Measurements from ENCODE around the gene TMEM236.

The TMEM236 gene

GRCh38 chr10:17820943-17821342 is 68.9 kb downstream of the TMEM236 start:
- no peak for DNase-seq (ENCODE audit: low spot score)

GRCh38 chr10:17821893-17822292 is 69.9 kb downstream of the TMEM236 start:
- no peak for DNase-seq (ENCODE audit: low spot score)

- DNase-seq (ENCODE audit: low spot score): no peak
Observed at GRCh38 chr10:17831341-17831740, 79.3 kb downstream of the TMEM236 start.

GRCh38 chr10:17831896-17832295 is 79.9 kb downstream of the TMEM236 start:
- no peak for DNase-seq (ENCODE audit: low spot score)

GRCh38 chr10:17833656-17834055 is 81.7 kb downstream of the TMEM236 start:
- DNase-seq (ENCODE audit: low spot score): no peak

GRCh38 chr10:17835688-17836087 is 83.7 kb downstream of the TMEM236 start:
- DNase-seq (ENCODE audit: low spot score): no peak

GRCh38 chr10:17836942-17837341 is 84.9 kb downstream of the TMEM236 start:
- DNase-seq (ENCODE audit: low spot score): no peak

- no peak for DNase-seq (ENCODE audit: low spot score)
Observed at GRCh38 chr10:17838080-17838648, 86.2 kb downstream of the TMEM236 start.

GRCh38 chr10:17841050-17841449 is 89.0 kb downstream of the TMEM236 start:
- no peak for DNase-seq (ENCODE audit: low spot score)

GRCh38 chr10:17842641-17843040 is 90.6 kb downstream of the TMEM236 start:
- DNase-seq (ENCODE audit: low spot score): no peak

- DNase-seq (ENCODE audit: low spot score): no peak
Observed at GRCh38 chr10:17847585-17848296, 95.7 kb downstream of the TMEM236 start.

GRCh38 chr10:17848646-17849045 is 96.6 kb downstream of the TMEM236 start:
- DNase-seq (ENCODE audit: low spot score): no peak
